Measurements from ENCODE around the gene PRXL2C.
A peak's percentile ranks its signal among the peaks of the same experiment; 100 is the strongest.

PRXL2C gene

DNA sequence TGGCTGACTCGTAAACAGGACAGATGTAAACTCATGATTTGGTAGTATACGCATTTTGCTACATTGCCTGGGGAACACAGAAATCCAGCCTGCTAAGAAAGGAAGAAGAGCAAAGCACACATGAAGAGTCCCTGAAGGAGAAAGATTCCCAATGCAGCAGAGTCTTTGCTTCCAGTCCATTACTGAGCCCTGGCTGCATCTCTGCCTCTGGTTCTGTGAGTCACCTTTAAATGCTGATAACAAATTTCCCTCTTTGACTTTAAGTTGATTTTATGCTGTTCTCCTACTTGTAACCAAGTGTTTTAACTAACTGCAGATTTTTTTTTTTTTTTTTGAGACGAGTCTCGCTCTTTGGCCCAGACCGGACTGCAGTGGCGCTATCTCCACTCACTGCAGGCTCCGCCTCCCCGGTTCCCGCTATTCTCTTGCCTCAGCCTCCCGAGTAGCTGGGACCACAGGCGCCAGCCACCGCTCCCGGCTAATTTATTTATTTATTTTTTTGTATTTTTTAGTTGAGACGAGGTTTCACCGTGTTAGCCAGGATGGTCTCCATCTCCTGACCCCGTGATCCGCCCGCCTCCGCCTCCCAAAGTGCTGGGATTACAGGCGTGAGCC is 8.5 kb upstream of the PRXL2C start:
- TF ChIP-seq CTCF (IDR thresholded peaks at IDR 0.05; ENCODE audit: insufficient read depth, low read depth, low read length, missing control alignments) = no peak
- no peak for DNase-seq (ENCODE audit: low read depth)
- no peak overlapping the region for H3K4me3 ChIP-seq (ENCODE audit: low read length)

- DNase-seq (ENCODE audit: low read depth) = no peak
- no peak overlapping the region for H3K4me3 ChIP-seq (ENCODE audit: low read length)
- no peak for TF ChIP-seq CTCF (IDR thresholded peaks at IDR 0.05; ENCODE audit: insufficient read depth, low read depth, low read length, missing control alignments)
These were observed 6.6 kb upstream of the PRXL2C start for GRCh38 chr9:96661711-96662110.

DNA sequence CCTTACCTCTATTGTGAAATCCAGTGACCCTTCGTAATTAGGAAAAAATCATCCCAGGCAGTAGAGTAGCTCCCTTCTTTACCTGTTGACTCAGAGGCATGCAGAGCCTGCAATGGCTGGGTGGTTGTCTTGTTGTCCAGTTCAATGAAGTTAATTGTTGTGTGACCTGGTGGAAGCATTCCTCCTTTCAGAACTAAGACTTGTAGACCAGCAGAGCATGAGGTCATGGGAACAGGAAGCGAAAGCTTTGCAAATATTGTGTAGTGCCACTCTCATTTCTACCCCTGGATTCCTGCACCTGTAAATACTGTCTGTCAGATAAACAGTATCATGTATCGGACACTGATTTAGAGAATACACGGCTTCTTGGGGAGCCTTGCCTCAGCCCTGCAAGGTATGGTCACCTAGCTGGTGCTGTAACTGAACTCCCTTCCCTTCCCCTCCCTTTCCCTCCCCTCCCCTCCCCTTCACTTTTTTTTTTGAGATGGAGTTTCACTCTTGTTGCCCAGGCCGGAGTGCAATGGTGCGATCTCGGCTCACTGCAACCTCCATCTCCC is 5.7 kb upstream of the PRXL2C start:
- DNase-seq (ENCODE audit: low read depth) = no peak
- H3K4me3 ChIP-seq (ENCODE audit: low read length) = no peak overlapping the region
- no peak for TF ChIP-seq CTCF (IDR thresholded peaks at IDR 0.05; ENCODE audit: insufficient read depth, low read depth, low read length, missing control alignments)

GRCh38 chr9:96654450-96655197 is 493 bp downstream of the PRXL2C start:
- no peak for TF ChIP-seq CTCF (IDR thresholded peaks at IDR 0.05; ENCODE audit: insufficient read depth, low read depth, low read length, missing control alignments)
- peak; percentile 69 for DNase-seq (ENCODE audit: low read depth)
- H3K4me3 ChIP-seq (ENCODE audit: low read length) = peak overlapping the region; percentile 52

- DNase-seq (ENCODE audit: low read depth) = peak; percentile 39
- no peak overlapping the region for H3K4me3 ChIP-seq (ENCODE audit: low read length)
- TF ChIP-seq CTCF (IDR thresholded peaks at IDR 0.05; ENCODE audit: insufficient read depth, low read depth, low read length, missing control alignments) = peak; percentile 56
These were observed 3.5 kb downstream of the PRXL2C start for GRCh38 chr9:96651626-96652025.

DNA sequence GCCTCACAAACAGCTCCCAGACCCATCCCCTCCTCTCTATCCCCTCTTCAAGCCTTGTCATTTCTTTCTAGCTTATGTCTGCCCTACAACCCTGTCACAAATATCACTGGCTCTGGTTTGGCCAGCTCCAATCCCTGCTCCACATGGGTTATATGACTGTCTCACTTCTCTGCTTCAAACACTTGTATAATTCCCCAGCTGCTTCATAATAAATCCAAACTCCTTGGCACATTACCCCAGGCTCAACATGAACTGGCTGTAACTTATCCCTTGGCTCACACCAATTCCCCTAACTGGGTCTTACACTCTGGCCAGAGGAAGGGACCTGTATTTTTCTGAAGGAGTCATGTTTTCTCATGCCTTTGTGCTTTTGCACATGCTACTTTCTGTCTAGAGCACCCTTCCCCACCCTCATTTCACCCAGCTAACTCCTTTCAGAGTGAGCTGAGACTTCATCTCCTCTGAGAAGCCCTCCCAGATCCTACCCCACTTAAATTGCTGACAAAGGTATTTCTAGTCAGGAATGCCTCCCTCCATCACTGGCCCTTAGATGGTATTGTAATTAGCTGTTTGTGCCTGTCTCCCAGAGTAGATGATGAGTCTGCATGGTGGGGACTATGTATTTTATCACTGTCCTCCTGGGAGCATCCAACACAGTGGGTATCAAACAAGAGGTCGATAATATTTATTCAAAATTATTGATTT is 5.3 kb downstream of the PRXL2C start:
- DNase-seq (ENCODE audit: low read depth) = no peak
- H3K4me3 ChIP-seq (ENCODE audit: low read length) = no peak overlapping the region
- no peak for TF ChIP-seq CTCF (IDR thresholded peaks at IDR 0.05; ENCODE audit: insufficient read depth, low read depth, low read length, missing control alignments)
